Glutamatergic neuron (in vitro differentiated cells): ENCODE data around the gene PRR12. TPM values are rescaled to one million over a fixed set of nuclear protein-coding genes. Genes with fewer than 3 reads are reported as not detected.
A peak's percentile ranks its signal among the peaks of the same experiment; 100 is the strongest.

Source experiments
- DNase-seq: peaks from one replicate; pipeline ENCODE4 v3.0.0; 2022
- H3K27ac Mint-ChIP-seq: one replicate; pipeline ENCODE4 v1.8.0; 2020; ENCODE audit warnings: mild to moderate bottlenecking, mixed read lengths, inconsistent platforms; ENCODE audit not compliant: unreplicated experiment
- H3K27me3 Mint-ChIP-seq: one replicate; pipeline ENCODE4 v1.8.0; 2020; ENCODE audit warnings: mild to moderate bottlenecking, moderate library complexity, mixed read lengths, inconsistent platforms; ENCODE audit not compliant: unreplicated experiment
- H3K36me3 Mint-ChIP-seq: one replicate; pipeline ENCODE4 v1.8.0; 2020; ENCODE audit warnings: mild to moderate bottlenecking, mixed read lengths, inconsistent platforms; ENCODE audit not compliant: unreplicated experiment
- H3K4me1 Mint-ChIP-seq: one replicate; pipeline ENCODE4 v1.8.0; 2020; ENCODE audit warnings: mild to moderate bottlenecking, low read depth, mixed read lengths, inconsistent platforms; ENCODE audit not compliant: unreplicated experiment
- H3K4me3 Mint-ChIP-seq: one replicate; pipeline ENCODE4 v1.8.0; 2020; ENCODE audit warnings: mild to moderate bottlenecking, mixed read lengths, inconsistent platforms; ENCODE audit not compliant: unreplicated experiment
- H3K9me3 Mint-ChIP-seq: one replicate; pipeline ENCODE4 v1.8.0; 2020; ENCODE audit warnings: mild to moderate bottlenecking, moderate library complexity, mixed read lengths, inconsistent platforms; ENCODE audit not compliant: unreplicated experiment
- CTCF ChIP-seq: fragments of 200-600 bp; sonication (generic); IDR thresholded peaks from one replicate; pipeline ENCODE4 v1.5.0; 2021; ENCODE audit not compliant: partially characterized antibody, unreplicated experiment
- total RNA-seq: library from RNA; stranded (reverse); fragmentation: NEBNext Ultra II Directional; extraction: Animal tissue kit (Norgen Biotek cat#: 25700); gene quantifications from one replicate; pipeline ENCODE4 v1.2.1, GENCODE V29; 2021; ENCODE audit not compliant: unreplicated experiment

The PRR12 gene
- total RNA-seq, 1 donor from 2014 or later = 39.2 TPM

DNA sequence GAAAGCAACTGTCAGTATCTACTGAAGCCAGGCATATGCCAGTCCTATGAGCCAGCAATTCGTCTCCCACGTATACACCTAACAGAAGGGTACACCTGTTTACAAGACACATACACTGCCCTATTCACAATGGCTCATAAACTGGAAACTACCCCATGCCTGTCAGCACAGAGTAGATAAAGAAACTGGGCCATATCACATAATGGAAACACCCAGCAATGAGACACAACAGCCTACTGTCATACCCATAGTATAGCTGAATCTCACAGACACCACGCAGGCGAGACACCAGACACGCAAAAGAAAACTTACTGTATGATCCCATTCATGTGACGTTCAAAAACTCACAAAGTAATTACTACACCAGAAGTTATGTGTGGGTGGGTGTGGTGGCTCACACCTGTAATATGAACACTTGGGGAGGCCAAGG is 26.4 kb upstream of the PRR12 start:
- Mint-ChIP-seq H3K27me3 (peaks cover 6% of the 10 kb centered on the region), H3K9me3 (peaks cover 3% of the 10 kb centered on the region), H3K4me1 (peaks cover 15% of the 10 kb centered on the region), H3K4me3 (no peak overlapping the region), H3K27ac (no peak overlapping the region), H3K36me3 (no peaks in the 10 kb centered on the region)
- TF ChIP-seq CTCF = no peak
- DNase-seq = no peak

- no peak for TF ChIP-seq CTCF
- Mint-ChIP-seq H3K4me3 (no peak overlapping the region), H3K27me3 (peaks cover 3% of the 10 kb centered on the region), H3K4me1 (peaks cover 12% of the 10 kb centered on the region), H3K9me3 (peaks cover 4% of the 10 kb centered on the region), H3K27ac (no peak overlapping the region), H3K36me3 (no peaks in the 10 kb centered on the region)
- no peak for DNase-seq
Observed at GRCh38 chr19:49565261-49565660, 25.7 kb upstream of the PRR12 start.

DNA sequence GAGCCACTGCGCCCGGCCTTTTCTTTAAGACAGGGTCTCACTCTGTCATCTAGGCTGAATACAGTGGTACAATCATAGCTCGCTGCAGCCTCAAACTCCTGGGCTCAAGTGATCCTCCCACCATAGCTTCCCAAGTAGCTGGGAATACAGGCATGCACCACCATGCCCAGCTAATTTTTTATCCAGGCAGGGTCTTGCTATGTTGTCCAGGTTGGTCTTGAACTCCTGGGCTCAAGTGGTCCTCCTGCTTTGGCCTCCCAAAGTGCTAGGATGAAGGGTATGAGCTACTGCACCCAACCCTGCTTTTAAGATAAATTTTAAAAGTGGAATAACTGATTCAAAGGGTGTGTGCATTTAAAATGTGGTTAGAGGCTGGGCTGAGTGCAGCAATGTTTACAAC is 24.7 kb upstream of the PRR12 start:
- peaks cover 11% of the 10 kb centered on the region for H3K9me3 Mint-ChIP-seq
- H3K27ac Mint-ChIP-seq = no peak overlapping the region
- TF ChIP-seq CTCF = no peak
- no peak overlapping the region for H3K4me3 Mint-ChIP-seq
- peaks cover 14% of the 10 kb centered on the region for H3K4me1 Mint-ChIP-seq
- H3K36me3 Mint-ChIP-seq = no peaks in the 10 kb centered on the region
- H3K27me3 Mint-ChIP-seq = peaks cover 3% of the 10 kb centered on the region
- no peak for DNase-seq

DNA sequence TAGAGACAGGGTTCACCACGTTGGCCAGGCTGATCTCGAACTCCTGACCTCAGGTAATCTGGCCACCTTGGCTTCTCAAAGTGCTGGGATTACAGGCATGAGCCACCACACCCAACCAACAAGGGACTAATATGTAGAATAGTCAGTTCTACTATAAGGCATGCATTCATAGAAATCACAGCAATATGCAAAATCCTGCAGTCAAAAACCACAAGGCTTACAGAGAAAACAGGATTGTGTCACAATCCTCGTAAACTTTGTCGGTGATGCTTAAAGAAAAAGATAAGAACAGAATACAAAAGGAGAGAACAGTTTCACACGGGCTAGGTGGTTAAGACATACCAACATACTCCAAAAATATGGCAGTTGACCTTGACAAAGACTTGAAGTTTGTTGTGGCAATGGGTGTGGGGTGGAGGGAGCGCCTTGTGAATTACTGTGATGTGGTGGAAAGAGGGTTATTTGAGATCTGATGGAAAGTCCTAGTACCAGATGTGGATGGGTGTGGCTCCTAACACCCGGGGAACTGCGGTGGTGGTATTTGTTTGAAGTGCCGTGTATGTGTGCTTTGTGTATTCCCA is 23.0 kb upstream of the PRR12 start:
- TF ChIP-seq CTCF = no peak
- Mint-ChIP-seq H3K27me3 (peaks cover 2% of the 10 kb centered on the region), H3K4me1 (peaks cover 16% of the 10 kb centered on the region), H3K36me3 (no peaks in the 10 kb centered on the region), H3K27ac (no peak overlapping the region), H3K9me3 (peaks cover 10% of the 10 kb centered on the region), H3K4me3 (no peak overlapping the region)
- no peak for DNase-seq

DNA sequence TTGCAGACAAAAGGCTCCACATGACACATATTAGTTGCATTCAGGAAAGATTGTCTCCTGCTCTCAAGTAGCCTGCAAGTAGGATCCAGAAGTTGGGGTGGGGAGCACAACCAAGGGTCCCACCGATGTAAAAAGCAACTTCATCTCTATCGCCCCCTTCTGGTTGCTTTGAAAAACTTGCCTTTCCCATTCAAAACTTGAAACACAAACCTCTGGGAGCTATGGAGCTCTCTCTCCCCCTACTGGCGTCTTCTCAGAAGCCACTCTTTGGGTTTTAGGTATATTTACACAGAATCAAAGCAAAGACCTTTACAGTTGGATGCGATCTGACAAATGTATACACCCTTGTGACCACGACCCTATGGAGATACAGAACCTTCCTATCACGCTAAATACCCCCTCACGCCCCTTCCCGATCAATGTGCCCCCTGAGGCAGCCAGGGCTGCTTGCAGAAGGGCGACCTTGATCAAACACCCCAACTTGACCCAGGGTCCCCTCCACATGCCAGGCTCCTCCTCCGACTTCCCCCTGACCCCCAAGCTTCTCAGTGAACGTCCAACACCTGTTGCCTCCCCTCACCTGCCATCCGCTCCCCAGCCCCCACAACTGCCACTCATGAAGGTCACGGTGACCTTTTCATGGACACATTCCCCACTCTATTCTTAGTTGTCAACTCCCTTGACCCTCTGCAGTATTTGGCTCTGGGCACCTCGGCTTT is 20.7 kb upstream of the PRR12 start:
- DNase-seq = no peak
- H3K4me1 Mint-ChIP-seq = peaks cover 21% of the 10 kb centered on the region
- peak; percentile 98 for TF ChIP-seq CTCF
- no peaks in the 10 kb centered on the region for H3K27me3 Mint-ChIP-seq
- no peaks in the 10 kb centered on the region for H3K36me3 Mint-ChIP-seq
- peaks cover 8% of the 10 kb centered on the region for H3K9me3 Mint-ChIP-seq
- peak overlapping the region; percentile 79 for H3K27ac Mint-ChIP-seq
- H3K4me3 Mint-ChIP-seq = peak overlapping the region; percentile 63
